ENCODE measurements around the gene TBL1Y. TPM values are rescaled to one million over a fixed set of nuclear protein-coding genes. Genes with fewer than 3 reads are reported as not detected.

Gene TBL1Y
- total RNA-seq, 1 donor from 2014 or later: not detected

GRCh38 chrY:7110086-7110485 lies 199.6 kb downstream of the TBL1Y start:
- no peak for TF ChIP-seq CTCF (IDR thresholded peaks at IDR 0.05)
- Histone ChIP-seq H3K4me3 (no peak overlapping the region), H3K36me3 (no peaks in the 10 kb centered on the region), H3K4me1 (no peaks in the 10 kb centered on the region), H3K9me3 (no peaks in the 10 kb centered on the region), H3K27ac (no peak overlapping the region), H3K27me3 (no peaks in the 10 kb centered on the region)
- no peak for DNase-seq (ENCODE audit: low spot score in 2 of 2)
- intact Hi-C loops (cut with DNase I): no loop called here

- Histone ChIP-seq H3K27me3 (no peaks in the 10 kb centered on the region), H3K36me3 (no peaks in the 10 kb centered on the region), H3K9me3 (no peaks in the 10 kb centered on the region), H3K4me1 (no peaks in the 10 kb centered on the region), H3K4me3 (no peak overlapping the region), H3K27ac (no peak overlapping the region)
- TF ChIP-seq CTCF (IDR thresholded peaks at IDR 0.05): no peak
- no peak for DNase-seq (ENCODE audit: low spot score in 2 of 2)
- intact Hi-C loops (cut with DNase I): no loop called here
These were observed 205.4 kb downstream of the TBL1Y start for GRCh38 chrY:7115871-7116270.

- DNase-seq (ENCODE audit: low spot score in 2 of 2): no peak
- no peak for TF ChIP-seq CTCF (IDR thresholded peaks at IDR 0.05)
- no peaks in the 10 kb centered on the region for H3K4me1 ChIP-seq
These were observed 211.7 kb downstream of the TBL1Y start for GRCh38 chrY:7122202-7122601.

GRCh38 chrY:7125136-7126056 lies 214.9 kb downstream of the TBL1Y start:
- DNase-seq (ENCODE audit: low spot score in 2 of 2): no peak
- no peak for TF ChIP-seq CTCF (IDR thresholded peaks at IDR 0.05)
- Histone ChIP-seq H3K9me3 (no peaks in the 10 kb centered on the region), H3K4me3 (no peak overlapping the region), H3K36me3 (no peaks in the 10 kb centered on the region), H3K4me1 (no peaks in the 10 kb centered on the region), H3K27ac (no peak overlapping the region), H3K27me3 (no peaks in the 10 kb centered on the region)
- intact Hi-C loops (cut with DNase I): no loop called here

More at GRCh38 chrY:7122202-7122601, 211.7 kb downstream of the TBL1Y start:
- Histone ChIP-seq H3K27me3 (no peaks in the 10 kb centered on the region), H3K4me3 (no peak overlapping the region), H3K27ac (no peak overlapping the region), H3K9me3 (no peaks in the 10 kb centered on the region), H3K36me3 (no peaks in the 10 kb centered on the region)
- intact Hi-C loops (cut with DNase I): no loop called here

- Histone ChIP-seq H3K27ac (no peak overlapping the region), H3K4me3 (no peak overlapping the region), H3K4me1 (no peaks in the 10 kb centered on the region), H3K9me3 (no peaks in the 10 kb centered on the region), H3K27me3 (no peaks in the 10 kb centered on the region), H3K36me3 (no peaks in the 10 kb centered on the region)
- no peak for DNase-seq (ENCODE audit: low spot score in 2 of 2)
- intact Hi-C loops (cut with DNase I): no loop called here
- TF ChIP-seq CTCF (IDR thresholded peaks at IDR 0.05): no peak
These were observed 217.7 kb downstream of the TBL1Y start for GRCh38 chrY:7128211-7128610.

Other genes with a start within 250 kb of the TBL1Y start
- not detected for gene AMELY, start 1.1 kb downstream of the TBL1Y start, total RNA-seq